Measurements from ENCODE around the gene TGFB2.

The TGFB2 gene

GRCh38 chr1:218394989-218395388, 49.9 kb downstream of the TGFB2 start:
- DNase-seq = no peak

DNA sequence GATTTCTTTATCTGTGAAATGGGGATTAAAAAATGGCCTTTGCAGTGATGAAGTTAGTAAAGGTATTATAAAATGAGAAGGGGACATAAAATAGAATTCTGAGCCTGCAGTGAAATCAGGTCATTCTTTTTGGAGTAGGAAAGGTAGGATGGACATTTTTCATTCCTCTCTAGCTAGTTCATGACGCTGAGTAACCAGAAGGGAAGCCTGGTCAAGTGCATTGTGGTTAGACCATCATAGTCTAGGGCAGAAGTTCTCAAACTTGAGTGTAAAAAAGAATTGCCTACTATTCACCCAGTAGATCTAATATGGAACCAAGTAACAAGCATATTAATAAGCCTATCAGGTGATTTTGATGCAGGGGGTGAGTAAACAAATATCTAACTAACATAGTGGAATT, 50.8 kb downstream of the TGFB2 start:
- DNase-seq = no peak

GRCh38 chr1:218397752-218398339, 52.7 kb downstream of the TGFB2 start:
- DNase-seq = no peak

GRCh38 chr1:218400624-218401023, 55.5 kb downstream of the TGFB2 start:
- no peak for DNase-seq

DNA sequence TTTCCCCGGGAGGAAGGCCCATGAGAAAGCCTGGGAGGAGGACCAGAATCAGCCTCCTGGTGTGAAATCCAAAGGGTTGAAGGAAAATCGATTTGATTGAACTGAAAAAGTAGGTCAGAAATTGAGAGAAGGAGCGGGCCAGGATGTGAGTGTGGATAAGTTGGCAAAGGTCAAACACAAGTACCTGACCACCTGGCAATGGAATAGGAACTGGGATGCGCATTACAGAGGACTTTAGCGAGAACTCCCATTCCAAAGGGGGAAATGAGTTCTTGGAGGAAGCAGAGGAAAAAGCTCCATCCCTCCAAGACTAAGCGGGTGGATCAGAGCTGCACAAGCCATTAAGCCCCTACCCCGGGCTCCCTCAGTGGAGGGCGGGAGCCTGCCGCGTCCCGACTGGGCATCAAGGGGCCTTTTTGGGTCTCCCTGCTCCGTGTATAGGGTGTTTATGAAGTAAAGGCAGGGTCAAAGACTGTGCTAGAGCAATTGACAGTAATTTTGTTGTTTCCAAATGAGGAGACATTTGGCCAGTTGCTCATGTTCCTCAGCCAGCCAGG, 56.4 kb downstream of the TGFB2 start:
- no peak for DNase-seq

GRCh38 chr1:218401998-218402785, 57.1 kb downstream of the TGFB2 start:
- no peak for DNase-seq

DNA sequence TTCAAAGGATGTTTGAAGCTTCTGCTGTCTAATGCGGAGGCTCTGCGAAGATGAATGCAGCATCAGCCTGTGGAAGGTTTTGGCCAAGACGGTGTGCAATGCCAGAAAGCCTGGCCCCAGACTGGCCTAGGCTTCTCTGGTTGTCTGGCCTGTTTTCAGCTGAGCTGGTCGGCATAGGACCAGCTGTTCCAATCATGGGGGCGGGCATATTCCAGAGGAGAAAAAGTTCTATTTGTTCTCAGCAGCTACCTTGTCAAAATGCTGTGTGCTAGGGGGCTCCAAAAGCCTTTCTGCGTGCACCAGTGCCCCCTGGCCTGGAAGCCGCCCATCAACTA, 57.6 kb downstream of the TGFB2 start:
- DNase-seq = no peak

DNA sequence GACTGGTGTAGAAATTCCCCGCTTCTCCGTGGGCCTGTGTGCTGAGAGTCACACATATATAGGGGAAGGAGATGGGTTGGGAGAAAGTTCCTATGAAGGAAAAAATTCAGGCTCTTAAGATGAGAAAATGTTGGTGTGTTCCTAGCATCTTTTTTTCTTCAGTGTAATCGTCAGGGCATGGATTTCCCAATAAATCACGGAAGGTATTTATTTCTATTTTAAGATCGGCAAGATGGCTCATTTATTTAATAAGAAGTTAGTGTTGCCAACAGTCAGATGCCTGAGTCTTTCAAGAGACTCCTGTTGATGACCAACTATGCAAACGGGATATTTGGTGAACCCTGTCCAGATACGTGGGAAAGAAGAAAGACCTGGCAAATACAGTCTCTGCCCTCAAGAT, 58.2 kb downstream of the TGFB2 start:
- DNase-seq = no peak

- DNase-seq = no peak
Measured at GRCh38 chr1:218407630-218408029, 62.5 kb downstream of the TGFB2 start.

- DNase-seq = no peak
Measured at GRCh38 chr1:218408135-218408534, 63.0 kb downstream of the TGFB2 start.

- no peak for DNase-seq
Measured at GRCh38 chr1:218408942-218409341, 63.8 kb downstream of the TGFB2 start.

DNA sequence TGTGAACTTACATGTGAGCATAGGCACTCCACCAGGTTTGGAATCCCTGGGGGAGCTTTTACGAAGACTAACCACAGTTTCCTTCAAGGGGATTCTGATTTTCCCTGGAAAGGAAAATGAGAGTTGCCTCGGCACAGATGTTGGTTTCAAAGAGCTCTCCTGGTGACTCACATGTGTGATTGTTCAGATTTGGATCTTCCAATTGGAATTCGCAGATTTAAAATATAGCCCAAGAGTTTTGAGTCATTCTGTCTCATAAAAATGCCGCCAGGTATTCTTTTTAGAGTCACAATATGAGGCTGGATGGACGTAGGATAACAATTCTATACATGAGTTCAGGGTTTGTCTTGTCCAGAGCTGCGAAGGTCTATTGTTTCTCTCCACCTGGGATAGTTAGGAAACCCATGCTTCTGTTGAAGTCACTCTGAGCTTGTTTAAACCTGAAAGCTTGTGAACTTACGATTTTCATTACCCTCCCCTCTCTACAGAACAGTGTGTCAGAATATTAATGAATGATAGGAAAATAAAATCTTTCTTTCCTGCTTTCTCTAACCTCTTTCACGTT, 64.9 kb downstream of the TGFB2 start:
- no peak for DNase-seq

DNA sequence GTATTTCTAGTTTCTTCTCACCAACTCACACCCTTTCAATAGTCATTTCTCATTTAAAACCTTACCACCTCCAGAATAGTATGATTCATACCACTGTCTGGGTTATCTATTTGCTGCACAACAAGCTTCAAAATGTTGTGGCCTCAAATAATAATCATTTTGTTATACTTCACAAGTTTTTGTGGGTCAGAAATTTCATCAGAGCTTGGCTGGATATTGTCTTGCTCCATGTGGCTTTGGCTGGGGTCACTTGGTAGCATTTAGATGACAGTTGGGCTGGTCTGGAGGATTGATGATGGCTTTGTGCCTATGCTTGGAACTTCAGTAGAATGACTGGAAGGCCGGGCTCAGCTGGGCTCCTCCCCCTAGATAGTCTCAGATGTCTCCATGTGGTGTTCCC, 66.0 kb downstream of the TGFB2 start:
- no peak for DNase-seq

GRCh38 chr1:218412171-218412570, 67.0 kb downstream of the TGFB2 start:
- DNase-seq = no peak

GRCh38 chr1:218413179-218413578, 68.0 kb downstream of the TGFB2 start:
- DNase-seq = no peak

- DNase-seq = no peak
Measured at GRCh38 chr1:218414060-218414728, 69.1 kb downstream of the TGFB2 start.

GRCh38 chr1:218415726-218416125, 70.6 kb downstream of the TGFB2 start:
- no peak for DNase-seq

DNA sequence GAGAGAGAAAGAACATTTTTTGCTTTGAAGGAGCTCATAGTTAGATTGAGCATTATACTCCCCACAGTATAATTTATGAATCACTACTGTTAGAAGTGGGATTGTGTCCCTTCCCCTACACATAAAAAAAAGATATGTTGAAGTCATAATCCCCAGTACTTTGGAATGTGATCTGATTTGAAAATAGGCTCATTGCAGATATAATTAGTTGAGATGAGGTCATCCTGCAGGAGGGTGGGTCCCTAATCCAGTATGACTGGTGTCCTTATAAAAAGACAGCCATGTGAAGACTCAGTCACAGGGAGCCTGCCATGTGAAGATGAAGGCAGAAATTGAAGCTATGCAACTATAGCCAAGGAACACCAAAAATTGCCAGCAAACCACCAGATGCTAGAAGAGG, 76.4 kb downstream of the TGFB2 start:
- DNase-seq = no peak

DNA sequence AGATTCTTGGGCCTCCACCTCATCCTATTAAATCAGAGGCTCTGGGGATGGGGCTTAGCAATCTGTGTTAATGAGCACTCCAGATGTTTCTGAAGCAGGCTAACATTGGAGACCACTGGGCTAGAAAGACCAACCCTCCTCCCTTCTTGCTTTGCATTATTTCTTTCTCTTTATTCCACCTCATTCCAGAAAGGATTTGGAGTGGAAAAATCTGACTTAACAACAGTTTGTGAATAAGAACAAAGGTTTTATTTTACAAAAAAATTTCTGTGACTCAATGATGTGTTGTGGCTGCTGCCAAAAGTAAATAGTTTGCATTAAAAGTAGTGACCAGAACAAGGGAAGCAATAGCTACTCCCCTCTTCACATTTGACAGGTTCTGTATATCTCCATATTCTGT, 79.4 kb downstream of the TGFB2 start:
- DNase-seq = no peak

DNA sequence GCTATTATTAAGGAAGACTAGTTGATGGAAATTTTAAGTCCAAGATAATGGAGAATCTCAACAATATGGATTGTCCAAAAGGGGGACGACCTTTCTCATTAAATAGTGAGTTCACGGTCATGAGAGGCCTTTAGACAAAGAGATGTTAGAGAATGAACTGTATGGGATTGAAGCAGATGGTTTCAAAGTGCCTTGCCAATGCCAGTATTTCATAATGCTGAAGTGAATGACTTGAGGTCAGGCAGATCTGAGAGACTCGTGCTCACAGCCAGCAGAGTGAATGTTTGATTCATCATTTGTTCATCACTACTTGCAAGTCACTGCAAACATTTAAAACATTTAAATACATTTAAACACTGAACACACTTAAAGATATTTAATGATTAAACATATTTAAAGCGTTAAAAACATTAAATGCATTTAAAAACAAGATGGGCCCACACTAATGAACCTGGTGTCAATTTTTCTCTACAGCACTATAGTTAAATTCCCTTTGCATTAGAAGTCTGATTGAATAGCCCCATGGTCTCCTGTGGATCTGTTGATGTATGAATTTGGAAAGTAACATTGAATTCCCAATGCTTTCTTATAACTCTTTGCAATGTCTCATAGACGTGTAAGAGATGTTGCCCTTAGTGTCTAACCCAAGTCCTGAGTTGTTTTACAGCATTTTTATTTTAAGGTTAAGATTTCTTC, 80.7 kb downstream of the TGFB2 start:
- no peak for DNase-seq

DNA sequence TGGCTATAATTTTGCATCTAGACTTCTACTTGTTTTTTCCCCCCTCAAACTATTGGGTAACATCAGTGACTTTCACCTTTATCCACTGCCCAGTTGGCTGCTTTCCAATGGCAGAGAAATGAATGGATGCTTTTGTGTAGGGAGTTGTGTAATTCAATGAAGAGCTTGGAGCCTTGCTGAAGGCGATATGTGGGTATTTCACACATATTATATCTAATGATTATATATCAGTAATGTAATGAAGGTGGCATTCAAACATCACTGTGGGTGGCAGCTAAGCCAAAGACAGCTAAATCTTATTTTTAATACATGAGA, 81.2 kb downstream of the TGFB2 start:
- no peak for DNase-seq

- no peak for DNase-seq
Measured at GRCh38 chr1:218429301-218429700, 84.2 kb downstream of the TGFB2 start.

DNA sequence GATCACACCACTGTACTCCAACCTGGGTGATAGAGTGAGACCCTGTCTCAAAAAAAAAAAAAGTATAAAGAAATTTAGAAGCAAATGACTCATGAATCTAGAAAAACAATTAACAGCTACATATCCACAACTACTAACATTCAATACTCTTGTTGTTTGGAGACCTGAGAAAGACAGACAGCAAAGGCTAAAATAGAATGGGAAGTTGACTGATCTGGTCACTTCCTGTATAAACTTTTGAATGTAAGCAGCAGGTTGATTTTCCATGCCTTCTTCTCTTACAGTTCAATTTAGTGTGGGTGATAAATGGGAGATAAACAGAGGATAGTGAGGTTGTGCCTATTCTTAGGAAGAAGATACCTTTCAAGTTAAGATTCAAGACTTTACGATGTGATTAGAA, 85.2 kb downstream of the TGFB2 start:
- DNase-seq = no peak

All from activated gamma-delta T cell (primary cell).